Hypothalamus (tissue), 51 donors: ENCODE measurements around the gene EDRF1.
A peak's percentile ranks its signal among the peaks of the same experiment; 100 is the strongest.
"Not testable (repeated sequence)": the region's sequence is repeated elsewhere in the genome, so short reads cannot be mapped to it uniquely, and the experiment has no call there.

Source experiments
- DNase-seq, 51 donors: peaks; one replicate each; lab custom pipeline; 2025; lab: John Stamatoyannopoulos, UW

EDRF1 gene

GRCh38 chr10:125700355-125700911, 19.1 kb upstream of the EDRF1 start:
- DNase-seq: no peak

- DNase-seq: no peak
Measured at GRCh38 chr10:125707541-125708468, 11.7 kb upstream of the EDRF1 start.

GRCh38 chr10:125708971-125709503, 10.5 kb upstream of the EDRF1 start:
- no peak for DNase-seq

GRCh38 chr10:125709553-125710474, 9.7 kb upstream of the EDRF1 start:
- DNase-seq: no peak

- no peak for DNase-seq
Measured at GRCh38 chr10:125711110-125711750, 8.3 kb upstream of the EDRF1 start.

GRCh38 chr10:125714728-125715127, 4.8 kb upstream of the EDRF1 start:
- not testable (repeated sequence) for DNase-seq

- DNase-seq: peak in 2 of 51 donors; percentile 24 to 26
Measured at GRCh38 chr10:125720002-125720382, 483 bp downstream of the EDRF1 start.

- DNase-seq: no peak
Measured at GRCh38 chr10:125721035-125721434, 1.5 kb downstream of the EDRF1 start.

GRCh38 chr10:125722811-125723210, 3.3 kb downstream of the EDRF1 start:
- DNase-seq: no peak

- no peak for DNase-seq
Measured at GRCh38 chr10:125726914-125727313, 7.4 kb downstream of the EDRF1 start.

GRCh38 chr10:125727436-125727835, 7.9 kb downstream of the EDRF1 start:
- no peak for DNase-seq

- DNase-seq: no peak
Measured at GRCh38 chr10:125734148-125734547, 14.6 kb downstream of the EDRF1 start.

GRCh38 chr10:125734823-125735222, 15.3 kb downstream of the EDRF1 start:
- DNase-seq: no peak

GRCh38 chr10:125738206-125738605, 18.7 kb downstream of the EDRF1 start:
- no peak for DNase-seq

- DNase-seq: peak in 1 of 51 donors; percentile 4
Measured at GRCh38 chr10:125739994-125740679, 20.6 kb downstream of the EDRF1 start.

- no peak for DNase-seq
Measured at GRCh38 chr10:125742465-125742864, 23.0 kb downstream of the EDRF1 start.

GRCh38 chr10:125744909-125745308, 25.4 kb downstream of the EDRF1 start:
- no peak for DNase-seq

- no peak for DNase-seq
Measured at GRCh38 chr10:125747417-125747816, 27.9 kb downstream of the EDRF1 start.

- no peak for DNase-seq
Measured at GRCh38 chr10:125756196-125756595, 36.7 kb downstream of the EDRF1 start.
